HCT116 (cell line): ENCODE measurements around the gene POP5. TPM values are rescaled to one million over a fixed set of nuclear protein-coding genes. Genes with fewer than 3 reads are reported as not detected.

Source experiments
- ATAC-seq: fragments of 200-7000 bp; cut with Tn5 transposase; 2 replicates; pipeline ENCODE4 v1.9.1; 2020; ENCODE audit warnings: mild to moderate bottlenecking, moderate library complexity
- BruUV-seq: library from RNA; stranded (reverse); fragments of 400-500 nt; replicated peaks from 2 replicates; lab custom pipeline; 2021; lab: Mats Ljungman, UMichigan
- CTCF ChIA-PET: fragments of 300-600 bp; sonication (Branson Sonifier 250); formaldehyde crosslinking; loops from one replicate; lab custom pipeline; 2021; ENCODE audit warnings: antibody characterized with exemption; lab: Charles Lee
- POLR2A ChIA-PET: fragments of 300-600, 350-600 bp; sonication (Branson Sonifier 250); formaldehyde crosslinking; loops from one replicate; lab custom pipeline; 2021; ENCODE audit warnings: antibody characterized with exemption; lab: Charles Lee
- RAD21 ChIA-PET, 2 experiments: fragments of 300-600 bp; sonication (Branson Sonifier 250); formaldehyde crosslinking; loops; one replicate each; lab custom pipeline; 2023; ENCODE audit warnings: low total read pairs in 2 of 2; ENCODE audit not compliant: uncharacterized antibody in 2 of 2, unreplicated experiment in 2 of 2, low non-redundant PET in 1 of 2; lab: Charles Lee
- DNase-seq: peaks from one replicate; pipeline ENCODE4 v3.0.0-alpha.2; 2010; ENCODE audit warnings: low read depth, low spot score
- H2AFZ ChIP-seq: fragments of 200-600 bp; shearing (Covaris generic), sonication (generic); 2 replicates; pipeline ENCODE4 v1.6.1; 2017; ENCODE audit warnings: low read depth, mixed run types, mixed read lengths, antibody characterized with exemption, low read length; ENCODE audit not compliant: poor library complexity, severe bottlenecking
- H3K27ac ChIP-seq: 2 replicates; pipeline ENCODE4 v1.5.1; 2012; ENCODE audit warnings: low read depth, low read length
- H3K27me3 ChIP-seq: fragments of 200-600 bp; sonication (generic); 2 replicates; pipeline ENCODE4 v1.6.1; 2016; ENCODE audit warnings: mixed run types, low read length, mixed read lengths; ENCODE audit not compliant: insufficient read depth
- H3K36me3 ChIP-seq, 2 experiments: fragments of 200-500 bp in 1 of 2; fragments of 200-600 bp in 1 of 2; sonication (Bioruptor generic) in 1 of 2; sonication (generic) in 1 of 2; 2 replicates each; pipeline versions ENCODE4 v1.5.1 to v1.6.1; 2014 to 2016; ENCODE audit warnings: low read length in 2 of 2, inconsistent platforms in 1 of 2, mixed read lengths in 1 of 2, mixed run types in 1 of 2; ENCODE audit not compliant: insufficient read depth in 2 of 2, control insufficient read depth in 1 of 2
- H3K4me1 ChIP-seq, 2 experiments: fragments of 200-600 bp in 1 of 2; sonication (generic) in 1 of 2; 2 replicates each; pipeline versions ENCODE4 v1.5.1 to v1.6.1; 2012 to 2017; ENCODE audit warnings: low read length in 2 of 2, inconsistent platforms in 1 of 2, mild to moderate bottlenecking in 1 of 2, mixed read lengths in 1 of 2, mixed run types in 1 of 2, moderate library complexity in 1 of 2; ENCODE audit not compliant: insufficient read depth in 2 of 2, control insufficient read depth in 1 of 2
- H3K4me2 ChIP-seq: fragments of 200-600 bp; sonication (generic); 2 replicates; pipeline ENCODE4 v1.6.1; 2017; ENCODE audit warnings: mixed run types, low read length, mixed read lengths
- H3K4me3 ChIP-seq, 2 experiments: fragments of 200-600 bp in 1 of 2; sonication (generic) in 1 of 2; replicated peaks in 1 of 2; 2 replicates each; pipeline ENCODE4 v1.5.1; 2011 to 2016; ENCODE audit warnings: low read length in 2 of 2, control low read depth in 1 of 2, low read depth in 1 of 2, mild to moderate bottlenecking in 1 of 2, mixed read lengths in 1 of 2, mixed run types in 1 of 2
- H3K79me2 ChIP-seq: fragments of 200-600 bp; sonication (generic); 2 replicates; pipeline ENCODE4 v1.6.1; 2017; ENCODE audit warnings: mild to moderate bottlenecking, mixed run types, low read length, moderate library complexity, mixed read lengths; ENCODE audit not compliant: insufficient read depth
- H3K9ac ChIP-seq: fragments of 200-600 bp; sonication (generic); 2 replicates; pipeline ENCODE4 v1.6.1; 2016; ENCODE audit warnings: low read length, mixed read lengths
- H3K9me2 ChIP-seq: fragments of 200-600 bp; sonication (generic), shearing (Covaris generic); 2 replicates; pipeline ENCODE4 v1.6.1; 2017; ENCODE audit warnings: mixed run types, mild to moderate bottlenecking, moderate library complexity; ENCODE audit not compliant: insufficient read depth
- H3K9me3 ChIP-seq, 2 experiments: fragments of 200-500 bp in 1 of 2; fragments of 200-600 bp in 1 of 2; sonication (Bioruptor generic) in 1 of 2; sonication (generic) in 1 of 2; 2 replicates each; pipeline ENCODE4 v1.6.1; 2014 to 2017; ENCODE audit warnings: low read length in 2 of 2, mixed read lengths in 2 of 2, inconsistent platforms in 1 of 2, low read depth in 1 of 2, mild to moderate bottlenecking in 1 of 2, mixed run types in 1 of 2, moderate library complexity in 1 of 2; ENCODE audit not compliant: control insufficient read depth in 1 of 2, insufficient read depth in 1 of 2
- H4K20me1 ChIP-seq: fragments of 200-600 bp; sonication (generic), shearing (Covaris generic); 2 replicates; pipeline ENCODE4 v1.6.1; 2017; ENCODE audit warnings: mixed run types, mild to moderate bottlenecking, moderate library complexity; ENCODE audit not compliant: insufficient read depth
- CBX3 ChIP-seq: IDR thresholded peaks from 2 replicates; pipeline ENCODE4 v1.6.1; 2012; ENCODE audit warnings: low read depth
- CEBPB ChIP-seq: IDR thresholded peaks from 2 replicates; pipeline ENCODE4 v1.6.1; 2012; ENCODE audit warnings: low read depth
- EZH2 ChIP-seq: fragments of 200-600 bp; sonication (generic); IDR thresholded peaks from 2 replicates; pipeline ENCODE4 v1.6.1; 2017; ENCODE audit warnings: antibody characterized with exemption, mixed run types
- EZH2phosphoT487 ChIP-seq: fragments of 200-600 bp; IDR thresholded peaks from 2 replicates; pipeline ENCODE4 v1.6.1; 2018; ENCODE audit warnings: antibody characterized with exemption, borderline replicate concordance
- FOSL1 ChIP-seq: IDR thresholded peaks from 2 replicates; pipeline ENCODE4 v1.6.1; 2012; ENCODE audit warnings: low read depth
- JUND ChIP-seq: IDR thresholded peaks from 2 replicates; pipeline ENCODE4 v1.6.1; 2012
- POLR2A ChIP-seq: IDR thresholded peaks from 2 replicates; pipeline ENCODE4 v1.7.0; 2011; ENCODE audit warnings: borderline replicate concordance; ENCODE audit not compliant: insufficient read depth, insufficient read length; ENCODE audit errors: extremely low read depth
- POLR2AphosphoS5 ChIP-seq: IDR thresholded peaks from 2 replicates; pipeline ENCODE4 v1.6.1; 2011; ENCODE audit warnings: mild to moderate bottlenecking, low read depth, low read length, moderate library complexity
- SP1 ChIP-seq: IDR thresholded peaks from 2 replicates; pipeline ENCODE4 v1.6.1; 2012; ENCODE audit warnings: low read depth
- SRF ChIP-seq: IDR thresholded peaks from 2 replicates; pipeline ENCODE4 v1.6.1; 2012; ENCODE audit warnings: low read depth
- TCF7L2 ChIP-seq: IDR thresholded peaks from 2 replicates; pipeline ENCODE4 v1.7.0; 2011; ENCODE audit warnings: borderline replicate concordance, inconsistent platforms; ENCODE audit not compliant: insufficient read depth, insufficient read length; ENCODE audit errors: extremely low read depth
- ZFX ChIP-seq: fragments of 450-650 bp; IDR thresholded peaks from 2 replicates; pipeline ENCODE4 v1.6.1; 2017
- ZNF274 ChIP-seq: fragments of 200-500 bp; sonication (Bioruptor generic); IDR thresholded peaks from 2 replicates; pipeline ENCODE4 v1.6.1; 2014; ENCODE audit warnings: mild to moderate bottlenecking, low read depth, low read length, inconsistent platforms
- intact Hi-C: fragments of 100-400 bp; cut with micrococcal nuclease; formaldehyde crosslinking; loops from 2 replicates; pipeline ENCODE4 v1.10.0; 2022
- total RNA-seq: library from RNA; stranded (reverse); gene quantifications from one replicate; pipeline ENCODE4 v1.2.1, GENCODE V29; 2021; ENCODE audit not compliant: unreplicated experiment
- TF ChIP-seq, protein P1 (sequence below): IDR thresholded peaks from 2 replicates; pipeline ENCODE4 v1.6.1; 2011; ENCODE audit warnings: mild to moderate bottlenecking, low read length, moderate library complexity; ENCODE audit not compliant: insufficient replicate concordance; ENCODE audit errors: extremely low read depth
- TF ChIP-seq, protein P2 (sequence below): IDR thresholded peaks from 2 replicates; pipeline ENCODE4 v1.6.1; 2012

Gene POP5
- total RNA-seq, 1 experiment from 2014 or later, result 66.9 TPM

DNA sequence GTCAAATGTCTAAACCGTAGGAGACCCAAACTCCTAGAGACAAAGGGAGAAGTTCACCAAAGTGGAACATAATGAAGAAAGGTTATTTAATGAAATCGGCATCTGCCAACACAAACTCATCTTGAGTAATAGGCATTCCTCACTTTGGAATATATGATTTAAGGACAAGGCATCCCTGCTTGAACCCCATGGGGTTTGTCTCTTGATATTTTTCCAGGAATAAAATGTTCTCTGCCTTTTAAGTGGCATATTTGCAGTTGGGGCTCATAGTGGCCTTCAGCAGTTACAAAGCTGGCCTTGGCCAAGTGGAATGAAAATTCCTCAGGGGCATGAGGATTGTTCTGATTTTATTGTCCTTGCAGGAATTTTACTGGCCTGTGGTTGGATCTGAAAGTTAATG, 7.1 kb downstream of the POP5 start:
- RAD21 ChIA-PET, result no interaction called here
- Histone ChIP-seq H3K27me3 (no peaks in the 10 kb centered on the region), H3K36me3 (peaks cover 40 to 68% of the 10 kb centered on the region in 2 experiments), H3K27ac (no peak overlapping the region), H2AFZ (no peak overlapping the region), H3K4me3 (no peak overlapping the region), H3K4me1 (no peaks in the 10 kb centered on the region), H3K79me2 (peaks cover 14% of the 10 kb centered on the region; the same call in 1 of the 2 replicates), H3K9me2 (no peaks in the 10 kb centered on the region), H3K9me3 (no peaks in the 10 kb centered on the region), H4K20me1 (no peaks in the 10 kb centered on the region), H3K9ac (no peak overlapping the region), H3K4me2 (no peak overlapping the region)
- POLR2A ChIA-PET, result no interaction called here
- BruUV-seq, result no TSS peak
- ATAC-seq (no peak), DNase-seq (no peak)
- CTCF ChIA-PET, result no interaction called here
- TF ChIP-seq SRF (no peak), ZFX (no peak), FOSL1 (no peak), EZH2phosphoT487 (no peak), SP1 (no peak), JUND (no peak), CEBPB (no peak)
- TF ChIP-seq, protein P1, sequence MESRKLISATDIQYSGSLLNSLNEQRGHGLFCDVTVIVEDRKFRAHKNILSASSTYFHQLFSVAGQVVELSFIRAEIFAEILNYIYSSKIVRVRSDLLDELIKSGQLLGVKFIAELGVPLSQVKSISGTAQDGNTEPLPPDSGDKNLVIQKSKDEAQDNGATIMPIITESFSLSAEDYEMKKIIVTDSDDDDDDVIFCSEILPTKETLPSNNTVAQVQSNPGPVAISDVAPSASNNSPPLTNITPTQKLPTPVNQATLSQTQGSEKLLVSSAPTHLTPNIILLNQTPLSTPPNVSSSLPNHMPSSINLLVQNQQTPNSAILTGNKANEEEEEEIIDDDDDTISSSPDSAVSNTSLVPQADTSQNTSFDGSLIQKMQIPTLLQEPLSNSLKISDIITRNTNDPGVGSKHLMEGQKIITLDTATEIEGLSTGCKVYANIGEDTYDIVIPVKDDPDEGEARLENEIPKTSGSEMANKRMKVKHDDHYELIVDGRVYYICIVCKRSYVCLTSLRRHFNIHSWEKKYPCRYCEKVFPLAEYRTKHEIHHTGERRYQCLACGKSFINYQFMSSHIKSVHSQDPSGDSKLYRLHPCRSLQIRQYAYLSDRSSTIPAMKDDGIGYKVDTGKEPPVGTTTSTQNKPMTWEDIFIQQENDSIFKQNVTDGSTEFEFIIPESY, result no peak
- intact Hi-C loops, result no loop called here

DNA sequence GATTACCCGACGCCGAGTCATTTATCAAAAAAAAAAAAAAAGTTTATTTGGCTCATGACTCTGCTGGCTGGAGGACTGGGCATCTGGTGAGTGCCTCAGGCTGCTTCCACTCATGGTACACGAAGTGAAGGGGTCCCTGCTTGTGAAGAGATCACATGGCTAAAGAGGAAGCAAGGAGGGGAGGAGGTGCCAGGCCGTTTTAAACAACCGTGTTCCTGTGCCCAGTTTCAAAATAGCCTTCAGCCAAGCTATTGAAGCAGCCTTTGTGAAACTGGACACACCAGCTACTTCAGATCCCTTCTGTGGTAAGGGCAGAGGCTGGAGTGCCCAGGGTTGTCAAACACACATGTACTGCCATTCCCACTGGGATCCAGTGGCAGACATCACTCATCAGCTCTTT, 7.6 kb downstream of the POP5 start:
- Histone ChIP-seq H3K9ac (no peak overlapping the region), H3K9me3 (no peaks in the 10 kb centered on the region), H3K36me3 (peaks cover 41 to 63% of the 10 kb centered on the region in 2 experiments), H2AFZ (no peak overlapping the region), H3K79me2 (peaks cover 11% of the 10 kb centered on the region; the same call in 1 of the 2 replicates), H3K9me2 (no peaks in the 10 kb centered on the region), H4K20me1 (no peaks in the 10 kb centered on the region), H3K4me2 (no peak overlapping the region), H3K4me1 (no peaks in the 10 kb centered on the region), H3K4me3 (no peak overlapping the region), H3K27ac (no peak overlapping the region), H3K27me3 (no peaks in the 10 kb centered on the region)
- intact Hi-C loops, result no loop called here
- DNase-seq (no peak), ATAC-seq (no peak)
- ChIA-PET RAD21 (no interaction called here), POLR2A (no interaction called here), CTCF (no interaction called here)
- BruUV-seq, result no TSS peak
- TF ChIP-seq EZH2 (no peak), POLR2AphosphoS5 (no peak), CBX3 (no peak), ZFX (no peak), POLR2A (no peak), TCF7L2 (no peak), ZNF274 (no peak)
- TF ChIP-seq, protein P2, sequence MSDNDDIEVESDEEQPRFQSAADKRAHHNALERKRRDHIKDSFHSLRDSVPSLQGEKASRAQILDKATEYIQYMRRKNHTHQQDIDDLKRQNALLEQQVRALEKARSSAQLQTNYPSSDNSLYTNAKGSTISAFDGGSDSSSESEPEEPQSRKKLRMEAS, result no peak
- TF ChIP-seq, protein P1, result no peak
